Suprapubic skin (tissue), 4 donors: ENCODE data around the gene TMEM8B. TPM values are rescaled to one million over a fixed set of nuclear protein-coding genes. Genes with fewer than 3 reads are reported as not detected.

ENCODE experiments used
- DNase-seq, 2 donors: peaks; one replicate each; pipeline ENCODE4 v3.0.0-alpha.2; 2019; ENCODE audit warnings: low spot score in 2 of 2
- H3K27ac ChIP-seq: fragments of 200-600 bp; sonication (generic); one replicate; pipeline ENCODE4 v1.5.1; 2019
- H3K27me3 ChIP-seq: fragments of 200-600 bp; sonication (generic); one replicate; pipeline ENCODE4 v1.5.1; 2019
- H3K36me3 ChIP-seq: fragments of 200-600 bp; sonication (generic); one replicate; pipeline ENCODE4 v1.5.1; 2019
- H3K4me1 ChIP-seq: fragments of 200-600 bp; sonication (generic); one replicate; pipeline ENCODE4 v1.5.1; 2019
- H3K4me3 ChIP-seq: fragments of 200-600 bp; sonication (generic); one replicate; pipeline ENCODE4 v1.5.1; 2019; ENCODE audit warnings: mild to moderate bottlenecking
- H3K9me3 ChIP-seq: fragments of 200-600 bp; sonication (generic); one replicate; pipeline ENCODE4 v1.5.1; 2019
- CTCF ChIP-seq, 2 donors: fragments of 200-600 bp in 1 of 2; fragments of 450-650 bp in 1 of 2; sonication (generic) in 1 of 2; IDR thresholded peaks; one replicate each; pipeline ENCODE4 v1.5.1; 2016 to 2019; ENCODE audit warnings: antibody characterized with exemption in 2 of 2, mild to moderate bottlenecking in 1 of 2, moderate library complexity in 1 of 2
- EP300 ChIP-seq: sonication (generic); formaldehyde crosslinking; IDR thresholded peaks from one replicate; pipeline ENCODE4 v1.6.1; 2017; ENCODE audit warnings: antibody characterized with exemption
- POLR2A ChIP-seq, 2 donors: fragments of 450-650 bp; IDR thresholded peaks; one replicate each; pipeline ENCODE4 v1.6.1; 2017; ENCODE audit warnings: antibody characterized with exemption in 2 of 2, mild to moderate bottlenecking in 2 of 2, moderate library complexity in 2 of 2
- POLR2AphosphoS5 ChIP-seq, 3 donors: sonication (generic); formaldehyde crosslinking; IDR thresholded peaks; one replicate each; pipeline ENCODE4 v1.6.1; 2017; ENCODE audit warnings: antibody characterized with exemption in 3 of 3
- WGBS: methylation state at CpG from one replicate; pipeline ENCODE4 v1.1.5; 2018; 5-methylcytosine and 5-hydroxymethylcytosine counted together
- total RNA-seq, 4 donors: library from RNA; depleted of rRNA; stranded (reverse); fragments of >200 nt; gene quantifications; one replicate each; pipeline ENCODE4 v1.1.0, GENCODE V29; 2016

TMEM8B gene
- total RNA-seq, 4 donors from 2014 or later = 5.0 to 11.7 (median 8.0) TPM

- no peak for DNase-seq
Observed at GRCh38 chr9:35828716-35829083, 328 bp upstream of the TMEM8B start, which contains the start of gene FAM221B. FAM221B (minus strand) TSS chr9:35828732; CDS start chr9:35826161, 2,571 bp downstream.

GRCh38 chr9:35829764-35830096 lies 702 bp downstream of the TMEM8B start:
- 52% methylated on average over 2 of the region's 2 CpGs for WGBS
- Histone ChIP-seq H3K4me1 (peaks cover 68% of the 10 kb centered on the region), H3K36me3 (no peaks in the 10 kb centered on the region), H3K4me3 (peak overlapping the region; percentile 84), H3K27me3 (no peaks in the 10 kb centered on the region), H3K27ac (peak overlapping the region; percentile 95), H3K9me3 (no peaks in the 10 kb centered on the region)
- DNase-seq = no peak
- TF ChIP-seq POLR2AphosphoS5 (IDR thresholded peaks at IDR 0.05) (no peak), EP300 (no peak), CTCF (IDR thresholded peaks at IDR 0.05) (no peak), POLR2A (IDR thresholded peaks at IDR 0.05) (no peak)

More at GRCh38 chr9:35828716-35829083, 328 bp upstream of the TMEM8B start, which contains the start of gene FAM221B:
- Histone ChIP-seq H3K27me3 (no peaks in the 10 kb centered on the region), H3K9me3 (no peaks in the 10 kb centered on the region), H3K27ac (peak within 1 kb of the TSS; percentile 95), H3K36me3 (no peaks in the 10 kb centered on the region), H3K4me3 (peak within 1 kb of the TSS; percentile 84), H3K4me1 (peaks cover 63% of the 10 kb centered on the region)
- WGBS = 0% methylated on average over 9 of the region's 21 CpGs
- TF ChIP-seq CTCF (IDR thresholded peaks at IDR 0.05) (no peak), POLR2AphosphoS5 (IDR thresholded peaks at IDR 0.05) (no peak), POLR2A (IDR thresholded peaks at IDR 0.05) (no peak), EP300 (no peak)

GRCh38 chr9:35831040-35831439 lies 2.0 kb downstream of the TMEM8B start:
- Histone ChIP-seq H3K27ac (no peak overlapping the region), H3K9me3 (no peaks in the 10 kb centered on the region), H3K4me1 (peaks cover 71% of the 10 kb centered on the region), H3K27me3 (no peaks in the 10 kb centered on the region), H3K4me3 (no peak overlapping the region), H3K36me3 (no peaks in the 10 kb centered on the region)
- TF ChIP-seq POLR2A (IDR thresholded peaks at IDR 0.05) = no peak
- no peak for TF ChIP-seq POLR2AphosphoS5 (IDR thresholded peaks at IDR 0.05)
- no peak for TF ChIP-seq CTCF (IDR thresholded peaks at IDR 0.05)
- TF ChIP-seq EP300 = no peak
- DNase-seq = no peak
- 76% methylated on average over 4 of the region's 4 CpGs for whole genome bisulfite sequencing

GRCh38 chr9:35832814-35833213 lies 3.8 kb downstream of the TMEM8B start:
- TF ChIP-seq POLR2A (IDR thresholded peaks at IDR 0.05) (no peak), POLR2AphosphoS5 (IDR thresholded peaks at IDR 0.05) (no peak), EP300 (no peak), CTCF (IDR thresholded peaks at IDR 0.05) (no peak)
- Histone ChIP-seq H3K9me3 (no peaks in the 10 kb centered on the region), H3K36me3 (no peaks in the 10 kb centered on the region), H3K27ac (peak overlapping the region; percentile 65), H3K4me3 (no peak overlapping the region), H3K27me3 (no peaks in the 10 kb centered on the region), H3K4me1 (peaks cover 62% of the 10 kb centered on the region)
- DNase-seq = no peak
- WGBS = 80% methylated on average over 5 of the region's 5 CpGs

- Histone ChIP-seq H3K36me3 (no peaks in the 10 kb centered on the region), H3K27ac (peak overlapping the region; percentile 26), H3K4me1 (peaks cover 48% of the 10 kb centered on the region), H3K27me3 (no peaks in the 10 kb centered on the region), H3K4me3 (no peak overlapping the region), H3K9me3 (no peaks in the 10 kb centered on the region)
- peak in 1 of 2 donors; percentile 28 for DNase-seq
- TF ChIP-seq CTCF (IDR thresholded peaks at IDR 0.05) (no peak), EP300 (no peak), POLR2AphosphoS5 (IDR thresholded peaks at IDR 0.05) (no peak), POLR2A (IDR thresholded peaks at IDR 0.05) (no peak)
- 90% methylated on average over 14 of the region's 14 CpGs for WGBS
Observed at GRCh38 chr9:35834260-35835215, 5.5 kb downstream of the TMEM8B start.
